Panc1 (cell line): ENCODE results near the gene RELT. TPM values are rescaled to one million over a fixed set of nuclear protein-coding genes. Genes with fewer than 3 reads are reported as not detected.

ENCODE experiments used
- ATAC-seq: fragments of 200-7000 bp; cut with Tn5 transposase; 2 replicates; pipeline ENCODE4 v1.9.1; 2020; ENCODE audit warnings: mild to moderate bottlenecking, moderate library complexity
- BruUV-seq: library from RNA; stranded (reverse); fragments of 400-500 nt; replicated peaks from 2 replicates; lab custom pipeline; 2021; lab: Mats Ljungman, UMichigan
- CTCF ChIA-PET: fragments of 300-600 bp; sonication (Branson Sonifier 250); formaldehyde crosslinking; loops from one replicate; lab custom pipeline; 2022; ENCODE audit warnings: antibody characterized with exemption; lab: Charles Lee
- POLR2A ChIA-PET: fragments of 300-600 bp; sonication (Branson Sonifier 250); formaldehyde crosslinking; loops from one replicate; lab custom pipeline; 2022; ENCODE audit warnings: antibody characterized with exemption; lab: Charles Lee
- DNase-seq: peaks from one replicate; pipeline ENCODE4 v3.0.0-alpha.2; 2010; ENCODE audit warnings: low read depth, low spot score
- H3K27ac ChIP-seq: 2 replicates; pipeline ENCODE4 v1.5.1; 2011; ENCODE audit warnings: mild to moderate bottlenecking, low read length, inconsistent platforms
- H3K27me3 ChIP-seq: fragments of 200-500 bp; sonication (Bioruptor generic); 2 replicates; pipeline ENCODE4 v1.6.0; 2014; ENCODE audit warnings: low read length, inconsistent platforms; ENCODE audit not compliant: control insufficient read depth, insufficient read depth
- H3K36me3 ChIP-seq: fragments of 200-500 bp; sonication (Bioruptor generic); 2 replicates; pipeline ENCODE4 v1.5.1; 2014; ENCODE audit warnings: inconsistent platforms, mild to moderate bottlenecking, low read length, moderate library complexity; ENCODE audit not compliant: control insufficient read depth, insufficient read depth
- H3K4me1 ChIP-seq: 2 replicates; pipeline ENCODE4 v1.5.1; 2011; ENCODE audit warnings: inconsistent platforms, mild to moderate bottlenecking, low read length, moderate library complexity; ENCODE audit not compliant: control insufficient read depth, insufficient read depth
- H3K4me3 ChIP-seq, 2 experiments: 2 replicates each; pipeline ENCODE4 v1.5.1; 2011 to 2012; ENCODE audit warnings: low read depth in 2 of 2, low read length in 2 of 2, mild to moderate bottlenecking in 2 of 2, inconsistent platforms in 1 of 2, moderate library complexity in 1 of 2
- H3K9me3 ChIP-seq: fragments of 200-500 bp; sonication (Bioruptor generic); 2 replicates; pipeline ENCODE4 v1.5.1; 2014; ENCODE audit warnings: low read depth, mild to moderate bottlenecking, inconsistent platforms, low read length, moderate library complexity; ENCODE audit not compliant: control insufficient read depth, insufficient read depth
- POLR2AphosphoS5 ChIP-seq: IDR thresholded peaks from 2 replicates; pipeline ENCODE4 v1.6.1; 2012; ENCODE audit warnings: mild to moderate bottlenecking, low read depth, low read length, moderate library complexity
- SIN3A ChIP-seq: IDR thresholded peaks from 2 replicates; pipeline ENCODE4 v1.6.1; 2012; ENCODE audit warnings: low read depth, mild to moderate bottlenecking, low read length, moderate library complexity, borderline replicate concordance; ENCODE audit not compliant: insufficient read depth
- TCF7L2 ChIP-seq: IDR thresholded peaks from 2 replicates; pipeline ENCODE4 v1.6.1; 2011; ENCODE audit warnings: mild to moderate bottlenecking, low read depth, low read length, inconsistent platforms
- in situ Hi-C: cut with HindIII; loops from 2 replicates; pipeline ENCODE4 v1.10.0; 2016; ENCODE audit warnings: low sequenced_read_pairs, low pct_unique_long_range_greater_than_20kb
- intact Hi-C: fragments of 100-400 bp; cut with micrococcal nuclease; formaldehyde crosslinking; loops from one replicate; pipeline ENCODE4 v1.10.0; 2022; ENCODE audit not compliant: unreplicated experiment
- total RNA-seq: library from RNA; stranded (reverse); gene quantifications from one replicate; pipeline ENCODE4 v1.2.1, GENCODE V29; 2021; ENCODE audit not compliant: unreplicated experiment
- TF ChIP-seq, protein P1 (sequence below): fragments of 450-650 bp; IDR thresholded peaks from 2 replicates; pipeline ENCODE4 v1.5.1; 2017; ENCODE audit warnings: mild to moderate bottlenecking
- TF ChIP-seq, protein P2 (sequence below), 2 experiments: IDR thresholded peaks; 2 replicates each; pipeline ENCODE4 v1.6.1; 2011 to 2012; ENCODE audit warnings: low read depth in 2 of 2, control low read depth in 1 of 2, low read length in 1 of 2, mild to moderate bottlenecking in 1 of 2, moderate library complexity in 1 of 2; ENCODE audit not compliant: insufficient read depth in 1 of 2

Gene RELT
- total RNA-seq, 1 experiment from 2014 or later, result 11.3 TPM

DNA sequence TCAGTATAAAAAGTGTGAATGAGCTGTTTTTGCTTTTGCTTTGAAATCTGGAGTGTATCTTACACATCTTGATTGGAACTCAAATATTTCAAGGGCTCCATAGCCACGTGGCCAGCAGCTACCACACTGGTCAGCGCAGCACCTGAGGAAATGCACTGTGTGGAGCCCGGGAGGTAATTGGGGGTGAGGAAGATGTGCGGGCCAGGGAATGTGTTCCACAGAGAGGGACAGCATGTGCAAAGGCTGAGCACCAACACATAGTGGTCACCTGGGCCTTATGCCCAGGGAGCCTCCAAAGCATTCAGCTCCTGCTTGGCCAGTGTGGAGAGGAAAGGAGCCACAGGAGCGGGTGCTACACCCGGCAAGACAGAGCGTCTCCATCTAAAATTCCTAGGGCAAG lies 20.8 kb downstream of the RELT start:
- intact Hi-C loops (loop anchor here (10.0 kb wide), 1 partner anchor 92 kb away; the partner anchor contains the start of gene ARHGEF17), in situ Hi-C loops (no loop called here)
- Histone ChIP-seq H3K27me3 (no peaks in the 10 kb centered on the region), H3K4me1 (no peaks in the 10 kb centered on the region), H3K4me3 (no peak overlapping the region), H3K9me3 (no peaks in the 10 kb centered on the region), H3K27ac (no peak overlapping the region), H3K36me3 (no peaks in the 10 kb centered on the region)
- CTCF ChIA-PET, result interaction anchor here (0.7 to 1.3 kb wide), 3 partner anchors 45 to 379 kb away, joined by 3 to 9 read pairs (median 3); no protein-coding TSS in a partner anchor
- POLR2A ChIA-PET, result interaction anchor here (0.7 kb wide), 1 partner anchor 8 kb away, joined by 4 read pairs; no protein-coding TSS in a partner anchor
- BruUV-seq, result no TSS peak
- DNase-seq, result no peak
- TF ChIP-seq SIN3A, result no peak
- no peak for TF ChIP-seq TCF7L2
- TF ChIP-seq, protein P1, sequence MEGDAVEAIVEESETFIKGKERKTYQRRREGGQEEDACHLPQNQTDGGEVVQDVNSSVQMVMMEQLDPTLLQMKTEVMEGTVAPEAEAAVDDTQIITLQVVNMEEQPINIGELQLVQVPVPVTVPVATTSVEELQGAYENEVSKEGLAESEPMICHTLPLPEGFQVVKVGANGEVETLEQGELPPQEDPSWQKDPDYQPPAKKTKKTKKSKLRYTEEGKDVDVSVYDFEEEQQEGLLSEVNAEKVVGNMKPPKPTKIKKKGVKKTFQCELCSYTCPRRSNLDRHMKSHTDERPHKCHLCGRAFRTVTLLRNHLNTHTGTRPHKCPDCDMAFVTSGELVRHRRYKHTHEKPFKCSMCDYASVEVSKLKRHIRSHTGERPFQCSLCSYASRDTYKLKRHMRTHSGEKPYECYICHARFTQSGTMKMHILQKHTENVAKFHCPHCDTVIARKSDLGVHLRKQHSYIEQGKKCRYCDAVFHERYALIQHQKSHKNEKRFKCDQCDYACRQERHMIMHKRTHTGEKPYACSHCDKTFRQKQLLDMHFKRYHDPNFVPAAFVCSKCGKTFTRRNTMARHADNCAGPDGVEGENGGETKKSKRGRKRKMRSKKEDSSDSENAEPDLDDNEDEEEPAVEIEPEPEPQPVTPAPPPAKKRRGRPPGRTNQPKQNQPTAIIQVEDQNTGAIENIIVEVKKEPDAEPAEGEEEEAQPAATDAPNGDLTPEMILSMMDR, result no peak
- TF ChIP-seq POLR2AphosphoS5, result no peak
- TF ChIP-seq, protein P2, sequence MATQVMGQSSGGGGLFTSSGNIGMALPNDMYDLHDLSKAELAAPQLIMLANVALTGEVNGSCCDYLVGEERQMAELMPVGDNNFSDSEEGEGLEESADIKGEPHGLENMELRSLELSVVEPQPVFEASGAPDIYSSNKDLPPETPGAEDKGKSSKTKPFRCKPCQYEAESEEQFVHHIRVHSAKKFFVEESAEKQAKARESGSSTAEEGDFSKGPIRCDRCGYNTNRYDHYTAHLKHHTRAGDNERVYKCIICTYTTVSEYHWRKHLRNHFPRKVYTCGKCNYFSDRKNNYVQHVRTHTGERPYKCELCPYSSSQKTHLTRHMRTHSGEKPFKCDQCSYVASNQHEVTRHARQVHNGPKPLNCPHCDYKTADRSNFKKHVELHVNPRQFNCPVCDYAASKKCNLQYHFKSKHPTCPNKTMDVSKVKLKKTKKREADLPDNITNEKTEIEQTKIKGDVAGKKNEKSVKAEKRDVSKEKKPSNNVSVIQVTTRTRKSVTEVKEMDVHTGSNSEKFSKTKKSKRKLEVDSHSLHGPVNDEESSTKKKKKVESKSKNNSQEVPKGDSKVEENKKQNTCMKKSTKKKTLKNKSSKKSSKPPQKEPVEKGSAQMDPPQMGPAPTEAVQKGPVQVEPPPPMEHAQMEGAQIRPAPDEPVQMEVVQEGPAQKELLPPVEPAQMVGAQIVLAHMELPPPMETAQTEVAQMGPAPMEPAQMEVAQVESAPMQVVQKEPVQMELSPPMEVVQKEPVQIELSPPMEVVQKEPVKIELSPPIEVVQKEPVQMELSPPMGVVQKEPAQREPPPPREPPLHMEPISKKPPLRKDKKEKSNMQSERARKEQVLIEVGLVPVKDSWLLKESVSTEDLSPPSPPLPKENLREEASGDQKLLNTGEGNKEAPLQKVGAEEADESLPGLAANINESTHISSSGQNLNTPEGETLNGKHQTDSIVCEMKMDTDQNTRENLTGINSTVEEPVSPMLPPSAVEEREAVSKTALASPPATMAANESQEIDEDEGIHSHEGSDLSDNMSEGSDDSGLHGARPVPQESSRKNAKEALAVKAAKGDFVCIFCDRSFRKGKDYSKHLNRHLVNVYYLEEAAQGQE (IDR thresholded peaks at IDR 0.05; ENCODE audit: insufficient read depth in 1 of 2, low read depth in 2 of 2, low read length in 1 of 2), result no peak
- ATAC-seq, result no peak

DNA sequence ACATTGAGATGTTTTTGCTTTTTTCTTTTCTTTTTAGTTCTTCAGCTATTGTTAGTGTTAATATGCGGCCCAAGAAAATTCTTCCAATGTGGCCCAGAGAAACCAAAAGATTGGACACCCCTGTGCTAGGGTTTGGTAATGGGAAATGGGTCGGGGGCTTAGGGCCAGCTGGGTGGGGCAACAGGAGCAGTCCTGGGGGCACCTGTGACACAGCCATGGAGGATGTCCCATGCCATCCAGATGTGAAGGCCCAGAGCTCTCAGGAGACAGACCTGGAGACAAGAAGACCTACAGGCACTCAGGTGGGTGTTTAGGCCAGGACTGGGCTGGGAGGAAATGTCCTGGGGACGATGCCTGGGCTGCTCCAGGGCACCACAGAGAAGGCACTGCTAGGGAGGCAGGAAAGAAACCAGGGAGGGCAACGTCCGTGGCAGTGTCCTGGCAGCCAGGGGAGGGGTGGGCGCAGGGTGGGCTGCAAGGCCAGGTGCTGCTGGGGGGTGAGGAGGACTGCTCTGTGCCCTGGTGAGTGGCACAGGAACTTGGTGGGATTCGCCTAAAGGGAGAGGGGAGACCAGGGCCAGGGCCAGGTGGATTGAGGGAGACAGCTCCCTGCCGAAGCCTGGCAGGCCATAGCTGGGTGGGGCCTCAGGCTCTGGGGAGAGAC lies 21.4 kb downstream of the RELT start:
- TF ChIP-seq POLR2AphosphoS5, result no peak
- TF ChIP-seq, protein P1, result no peak
- H3K4me3 ChIP-seq, result no peak overlapping the region
- no peaks in the 10 kb centered on the region for H3K9me3 ChIP-seq
- in situ Hi-C loops (no loop called here), intact Hi-C loops (loop anchor here (10.0 kb wide), 1 partner anchor 93 kb away; the partner anchor contains the start of gene ARHGEF17)
- H3K27ac ChIP-seq, result no peak overlapping the region
- BruUV-seq, result no TSS peak
- DNase-seq, result no peak
- no peaks in the 10 kb centered on the region for H3K4me1 ChIP-seq
- no peak for ATAC-seq
- ChIA-PET POLR2A (no interaction called here), CTCF (interaction anchor here (1.3 kb wide), 1 partner anchor 46 kb away, joined by 9 read pairs; no protein-coding TSS in a partner anchor)
- H3K36me3 ChIP-seq, result no peaks in the 10 kb centered on the region; the same call in 1 of the 2 replicates
- H3K27me3 ChIP-seq, result no peaks in the 10 kb centered on the region
